ENCODE data around the gene DESI2. TPM values are rescaled to one million over a fixed set of nuclear protein-coding genes. Genes with fewer than 3 reads are reported as not detected.

The DESI2 gene
- total and polyA plus RNA-seq, 2 of the 8 experiments (the other 6 are each of a cell fraction or from before 2014, with no cell fraction given) = 54.0 to 110 TPM

DNA sequence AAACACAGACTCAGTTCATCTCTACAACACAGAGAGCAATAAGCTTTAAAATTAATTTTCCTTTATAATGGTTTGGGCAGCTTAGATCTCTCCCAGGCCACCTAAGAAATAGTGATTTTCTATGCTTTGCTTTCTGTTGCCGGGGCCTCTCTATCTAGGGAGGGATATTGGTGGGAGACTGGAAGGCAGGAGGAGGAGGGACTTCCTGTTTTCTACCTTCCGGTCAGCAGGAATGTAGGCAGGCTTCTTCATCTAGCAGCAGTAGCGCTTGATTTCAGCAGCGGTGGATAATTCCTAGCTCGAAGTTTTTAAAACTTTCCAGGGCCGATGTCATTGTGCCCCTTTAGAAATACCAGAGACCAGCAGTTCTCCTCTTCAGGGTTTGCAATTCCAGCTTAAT lies 5.1 kb upstream of the DESI2 start:
- H3K4me2 ChIP-seq (ENCODE audit: insufficient read depth in 1 of 2, low read depth in 2 of 2, low read length in 2 of 2) = no peak overlapping the region; a peak in 1 of 4 replicates
- H3K27me3 ChIP-seq (replicated peaks in 1 of 4; ENCODE audit: control insufficient read depth in 3 of 4, extremely low read depth in 1 of 4, insufficient read depth in 3 of 4, low read length in 3 of 4) = no peaks in the 10 kb centered on the region
- DNase-seq (ENCODE audit: low read depth in 1 of 2, low spot score in 2 of 2) (no peak), FAIRE-seq (no peak)
- H3K23me2 ChIP-seq (ENCODE audit: low read depth, low read length) = 0 out of 2 replicates have a peak, but pooled peaks cover 2% of the 10 kb centered on the region
- H4K8ac ChIP-seq (ENCODE audit: extremely low read depth, insufficient read depth, low read length) = no peak overlapping the region
- H3K23ac ChIP-seq (ENCODE audit: insufficient read length) = no peak overlapping the region
- peaks cover 4 to 9% of the 10 kb centered on the region in 2 experiments; a peak in 2 of 4 replicates for H3K9me3 ChIP-seq (ENCODE audit: insufficient read depth in 2 of 2, low read depth in 1 of 2, low read length in 1 of 2)
- no peak overlapping the region for H2BK12ac ChIP-seq (ENCODE audit: low read depth, low read length)
- no peak overlapping the region for H3K14ac ChIP-seq (ENCODE audit: insufficient read length)
- no peak overlapping the region for H3K18ac ChIP-seq (ENCODE audit: extremely low read depth, low read length)
- H4K91ac ChIP-seq (replicated peaks; ENCODE audit: insufficient read length, low read length) = no peak overlapping the region
- ChIA-PET POLR2A (ENCODE audit: partially characterized antibody) (interaction anchor here (0.7 to 1.0 kb wide), 3 partner anchors 8 to 82 kb away, joined by 3 to 5 read pairs (median 3); no protein-coding TSS in a partner anchor), CTCF (ENCODE audit: partially characterized antibody) (interaction anchor here (1.0 to 3.1 kb wide), 5 partner anchors 10 to 148 kb away, joined by 3 to 8 read pairs (median 5); no protein-coding TSS in a partner anchor)
- H3K4ac ChIP-seq (replicated peaks; ENCODE audit: insufficient read length, low read depth, low read length) = no peak overlapping the region
- no peak overlapping the region for H2BK5ac ChIP-seq (ENCODE audit: low read depth, low read length)
- no peak overlapping the region for H2AK5ac ChIP-seq (ENCODE audit: low read depth, low read length)
- no peak overlapping the region for H3K9ac ChIP-seq (replicated peaks in 1 of 4; ENCODE audit: extremely low read depth in 1 of 4, low read depth in 3 of 4, low read length in 3 of 4)
- no peaks in the 10 kb centered on the region for H3K79me2 ChIP-seq (ENCODE audit: control insufficient read depth in 1 of 2, insufficient read depth in 2 of 2, low read length in 2 of 2)
- 0 out of 8 replicates have a peak, but pooled peaks cover 0 to 2% (median 0%) of the 10 kb centered on the region in 4 experiments for H3K36me3 ChIP-seq (ENCODE audit: control insufficient read depth in 2 of 4, insufficient read depth in 4 of 4, low read length in 3 of 4)
- H2AFZ ChIP-seq (ENCODE audit: low read length) = peak overlapping the region; percentile 66; the same call in 1 of the 2 replicates
- H4K20me1 ChIP-seq (replicated peaks in 1 of 2; ENCODE audit: control insufficient read depth in 1 of 2, insufficient read depth in 2 of 2, low read length in 2 of 2) = no peaks in the 10 kb centered on the region
- H2BK20ac ChIP-seq (ENCODE audit: low read length) = no peak overlapping the region
- no peak overlapping the region for H2BK15ac ChIP-seq (ENCODE audit: low read length)
- no peak overlapping the region for H4K5ac ChIP-seq (ENCODE audit: insufficient read length, low read depth, low read length)
- H3K27ac ChIP-seq (ENCODE audit: low read depth, low read length) = no peak overlapping the region
- H3K79me1 ChIP-seq (ENCODE audit: low read depth, low read length) = no peaks in the 10 kb centered on the region
- no peak overlapping the region for H3K4me3 ChIP-seq (ENCODE audit: extremely low read depth in 1 of 4, insufficient read depth in 2 of 4, low read depth in 3 of 4, low read length in 4 of 4)
- peaks cover 0 to 14% (median 10%) of the 10 kb centered on the region in 4 experiments; a peak in 6 of 7 replicates for H3K4me1 ChIP-seq (replicated peaks in 1 of 4; ENCODE audit: control insufficient read depth in 3 of 4, insufficient read depth in 4 of 4, low read length in 3 of 4)
- no peak overlapping the region for H2BK120ac ChIP-seq (replicated peaks; ENCODE audit: low read depth, low read length)
- H3K56ac ChIP-seq (replicated peaks; ENCODE audit: insufficient read length, low read depth, low read length) = no peak overlapping the region
- WGBS, 2 experiments (ENCODE audit: extremely low coverage in 1 of 2, insufficient coverage in 1 of 2, insufficient read length in 1 of 2, insufficient replicate concordance in 2 of 2, low coverage in 1 of 2, low lambda C conversion rate in 2 of 2, missing lambda C conversion rate in 1 of 2) = 77% methylated on average over 6 of the region's 6 CpGs; no CpG with 5 or more reads in 1 of the 2 experiments
- TF ChIP-seq JUN (IDR thresholded peaks at IDR 0.05; ENCODE audit: low read depth, low read length) = no peak
- TF ChIP-seq RXRA (IDR thresholded peaks at IDR 0.05; ENCODE audit: insufficient read depth, low read depth, low read length) = no peak
- no peak for TF ChIP-seq ASH2L (IDR thresholded peaks at IDR 0.05; ENCODE audit: low read length)
- peak; percentile 53; the same call in 1 of the 2 replicates for TF ChIP-seq GABPA (IDR thresholded peaks at IDR 0.05; ENCODE audit: borderline replicate concordance, insufficient read depth, low read length)
- TF ChIP-seq, protein P1, sequence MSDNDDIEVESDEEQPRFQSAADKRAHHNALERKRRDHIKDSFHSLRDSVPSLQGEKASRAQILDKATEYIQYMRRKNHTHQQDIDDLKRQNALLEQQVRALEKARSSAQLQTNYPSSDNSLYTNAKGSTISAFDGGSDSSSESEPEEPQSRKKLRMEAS (IDR thresholded peaks at IDR 0.05) = peak; percentile 24; the same call in 1 of the 2 replicates
- TF ChIP-seq SIX5 (IDR thresholded peaks at IDR 0.05; ENCODE audit: low read depth, low read length) = no peak
- TF ChIP-seq, protein P2, sequence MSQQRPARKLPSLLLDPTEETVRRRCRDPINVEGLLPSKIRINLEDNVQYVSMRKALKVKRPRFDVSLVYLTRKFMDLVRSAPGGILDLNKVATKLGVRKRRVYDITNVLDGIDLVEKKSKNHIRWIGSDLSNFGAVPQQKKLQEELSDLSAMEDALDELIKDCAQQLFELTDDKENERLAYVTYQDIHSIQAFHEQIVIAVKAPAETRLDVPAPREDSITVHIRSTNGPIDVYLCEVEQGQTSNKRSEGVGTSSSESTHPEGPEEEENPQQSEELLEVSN (IDR thresholded peaks at IDR 0.05) = peak; percentile 79; the same call in 1 of the 2 replicates
- 0 out of 2 replicates have a peak, but pooled peaks have one; percentile 38 for TF ChIP-seq TEAD4 (IDR thresholded peaks at IDR 0.05; ENCODE audit: low read depth, low read length)

Data from H1 (cell line).